T-cell (primary cell): ENCODE measurements around the gene PEAR1. TPM values are rescaled to one million over a fixed set of nuclear protein-coding genes. Genes with fewer than 3 reads are reported as not detected.

Experiments
- ATAC-seq, 4 experiments: fragments of 200-7000 bp in 3 of 4; fragments of 150-1000 bp in 1 of 4; cut with Tn5 transposase; replicated peaks in 1 of 4; 1 replicate in 3 of 4; 2 replicates in 1 of 4; pipeline ENCODE4 v1.10.0; 2021; ENCODE audit warnings: moderate library complexity in 3 of 4, mild to moderate bottlenecking in 2 of 4, moderate number of reproducible peaks in 1 of 4
- CTCF ChIA-PET, 2 donors: fragments of 300-600 bp; sonication (Branson Sonifier 250); formaldehyde crosslinking; loops; one replicate each; lab custom pipeline; 2022; ENCODE audit warnings: antibody characterized with exemption in 2 of 2; lab: Charles Lee
- POLR2A ChIA-PET, 2 donors: fragments of 300-600 bp; sonication (Branson Sonifier 250); formaldehyde crosslinking; loops; one replicate each; lab custom pipeline; 2022; ENCODE audit warnings: antibody characterized with exemption in 2 of 2; lab: Charles Lee
- DNase-seq, 35 experiments: peaks; one replicate each; pipeline versions ENCODE4 v3.0.0 to v3.0.0-alpha.2; 2013 to 2023
- H3K27ac ChIP-seq: one replicate; pipeline ENCODE4 v1.5.1; 2013; ENCODE audit warnings: low read length
- H3K27me3 ChIP-seq, 2 experiments: replicated peaks in 1 of 2; 1 replicate in 1 of 2; 2 replicates in 1 of 2; pipeline versions ENCODE4 v1.6.1 to v1.7.0; 2013; ENCODE audit warnings: low read length in 1 of 2, mixed read lengths in 1 of 2; ENCODE audit not compliant: control insufficient read depth in 2 of 2, insufficient read depth in 2 of 2; ENCODE audit errors: extremely low read depth in 1 of 2
- H3K36me3 ChIP-seq, 2 donors: 1 replicate in 1 of 2; 2 replicates in 1 of 2; pipeline versions ENCODE4 v1.6.1 to v1.7.0; 2013; ENCODE audit warnings: low read length in 1 of 2; ENCODE audit not compliant: control insufficient read depth in 2 of 2, insufficient read depth in 1 of 2; ENCODE audit errors: extremely low read depth in 1 of 2
- H3K4me1 ChIP-seq, 2 experiments: 1 replicate in 1 of 2; 2 replicates in 1 of 2; pipeline versions ENCODE4 v1.6.1 to v1.7.0; 2013; ENCODE audit warnings: low read length in 2 of 2, mixed read lengths in 1 of 2; ENCODE audit not compliant: insufficient read depth in 2 of 2, control insufficient read depth in 1 of 2; ENCODE audit errors: extremely low read depth in 1 of 2
- H3K4me3 ChIP-seq, 2 donors: 1 replicate in 1 of 2; 2 replicates in 1 of 2; pipeline versions ENCODE4 v1.5.1 to v1.7.0; 2013; ENCODE audit warnings: mild to moderate bottlenecking in 2 of 2, low read length in 1 of 2, moderate library complexity in 1 of 2; ENCODE audit not compliant: control insufficient read depth in 1 of 2; ENCODE audit errors: extremely low read depth in 1 of 2
- H3K9me3 ChIP-seq: 2 replicates; pipeline ENCODE4 v1.7.0; 2013
- H3K27ac Mint-ChIP-seq, 2 donors: one replicate each; pipeline ENCODE4 v1.8.0; 2020 to 2021; ENCODE audit warnings: mild to moderate bottlenecking in 2 of 2, mixed read lengths in 2 of 2
- H3K27me3 Mint-ChIP-seq, 2 donors: one replicate each; pipeline ENCODE4 v1.8.0; 2021 to 2022; ENCODE audit warnings: mixed read lengths in 2 of 2
- H3K36me3 Mint-ChIP-seq: one replicate; pipeline ENCODE4 v1.8.0; 2021; ENCODE audit warnings: mixed read lengths
- H3K4me1 Mint-ChIP-seq, 3 donors: one replicate each; pipeline ENCODE4 v1.8.0; 2020 to 2022; ENCODE audit warnings: mixed read lengths in 3 of 3, mild to moderate bottlenecking in 1 of 3
- H3K4me3 Mint-ChIP-seq, 3 donors: one replicate each; pipeline ENCODE4 v1.8.0; 2020 to 2022; ENCODE audit warnings: mild to moderate bottlenecking in 3 of 3, mixed read lengths in 3 of 3, moderate library complexity in 3 of 3
- H3K9me3 Mint-ChIP-seq, 3 donors: one replicate each; pipeline ENCODE4 v1.8.0; 2020 to 2022; ENCODE audit warnings: mixed read lengths in 3 of 3
- WGBS: methylation state at CpG from one replicate; pipeline ENCODE4 v1.1.5; 2013; ENCODE audit warnings: missing lambda C conversion rate; ENCODE audit not compliant: insufficient coverage; 5-methylcytosine and 5-hydroxymethylcytosine counted together
- total RNA-seq, 35 experiments: library from RNA in 6 of 35; stranded (reverse) in 6 of 35; fragments of 120-200 nt in 1 of 35; gene quantifications; one replicate each; pipeline versions ENCODE4 v1.2.1 to v1.2.4 and lab custom pipeline; 2013 to 2026

PEAR1 gene
- total RNA-seq, 5 donors from 2014 or later (not counting 1 experiment from before 2014, with no cell fraction given), result 0.09 to 0.67 (median 0.28) TPM

GRCh38 chr1:156906206-156906906, 12.8 kb downstream of the PEAR1 start:
- Mint-ChIP-seq H3K4me1 (no peaks in the 10 kb centered on the region), H3K27ac (no peak overlapping the region), H3K27me3 (peaks cover 4 to 21% of the 10 kb centered on the region in 2 donors), H3K4me3 (no peak overlapping the region), H3K36me3 (no peaks in the 10 kb centered on the region), H3K9me3 (no peaks in the 10 kb centered on the region)
- Histone ChIP-seq H3K9me3 (no peaks in the 10 kb centered on the region), H3K36me3 (no peaks in the 10 kb centered on the region), H3K27ac (no peak overlapping the region), H3K27me3 (peaks cover 0 to 51% of the 10 kb centered on the region in 2 experiments), H3K4me3 (no peak overlapping the region), H3K4me1 (peaks cover 0 to 6% of the 10 kb centered on the region in 2 experiments)
- ATAC-seq (no peak), DNase-seq (no peak)
- ChIA-PET POLR2A (no interaction called here), CTCF (no interaction called here)
- 97% methylated on average over 3 of the region's 16 CpGs for WGBS

DNA sequence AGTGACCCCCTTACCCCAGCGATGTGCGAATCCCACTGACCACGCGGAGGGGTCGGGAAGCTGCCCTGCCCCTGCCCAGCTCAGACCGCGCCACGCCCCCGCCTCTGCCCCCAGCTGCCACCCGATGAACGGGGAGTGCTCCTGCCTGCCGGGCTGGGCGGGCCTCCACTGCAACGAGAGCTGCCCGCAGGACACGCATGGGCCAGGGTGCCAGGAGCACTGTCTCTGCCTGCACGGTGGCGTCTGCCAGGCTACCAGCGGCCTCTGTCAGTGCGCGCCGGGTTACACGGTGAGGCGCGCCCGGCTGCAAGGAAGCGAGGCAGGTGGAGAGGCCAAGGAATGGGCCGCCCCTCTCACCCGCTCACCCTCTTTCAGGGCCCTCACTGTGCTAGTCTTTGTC, 15.0 kb downstream of the PEAR1 start:
- Histone ChIP-seq H3K4me1 (peaks cover 0 to 6% of the 10 kb centered on the region in 2 experiments), H3K27ac (no peak overlapping the region), H3K36me3 (no peaks in the 10 kb centered on the region), H3K27me3 (peaks cover 0 to 58% of the 10 kb centered on the region in 2 experiments), H3K4me3 (no peak overlapping the region), H3K9me3 (no peaks in the 10 kb centered on the region)
- ATAC-seq, result no peak
- ChIA-PET CTCF (no interaction called here), POLR2A (no interaction called here)
- H3K36me3 Mint-ChIP-seq, result no peaks in the 10 kb centered on the region
- 90% methylated on average over 23 of the region's 29 CpGs for WGBS
- peaks cover 7 to 22% of the 10 kb centered on the region in 2 donors for H3K27me3 Mint-ChIP-seq
- no peak overlapping the region for H3K27ac Mint-ChIP-seq
- no peaks in the 10 kb centered on the region for H3K4me1 Mint-ChIP-seq
- no peak overlapping the region for H3K4me3 Mint-ChIP-seq
- no peaks in the 10 kb centered on the region for H3K9me3 Mint-ChIP-seq
- no peak for DNase-seq

- peaks cover 0 to 6% of the 10 kb centered on the region in 2 experiments for H3K4me1 ChIP-seq
- no peaks in the 10 kb centered on the region for H3K9me3 ChIP-seq
- DNase-seq (no peak), ATAC-seq (no peak)
- Mint-ChIP-seq H3K27ac (no peak overlapping the region), H3K36me3 (no peaks in the 10 kb centered on the region), H3K27me3 (peaks cover 9 to 25% of the 10 kb centered on the region in 2 donors), H3K4me3 (no peak overlapping the region), H3K9me3 (no peaks in the 10 kb centered on the region), H3K4me1 (no peaks in the 10 kb centered on the region)
- CTCF ChIA-PET, result no interaction called here
- H3K4me3 ChIP-seq, result no peak overlapping the region
- H3K27me3 ChIP-seq, result peaks cover 0 to 62% of the 10 kb centered on the region in 2 experiments
- no peaks in the 10 kb centered on the region for H3K36me3 ChIP-seq
- no peak overlapping the region for H3K27ac ChIP-seq
- POLR2A ChIA-PET, result no interaction called here
- WGBS, result 83% methylated on average over 7 of the region's 10 CpGs
Observed at GRCh38 chr1:156908955-156909354, 15.4 kb downstream of the PEAR1 start.

DNA sequence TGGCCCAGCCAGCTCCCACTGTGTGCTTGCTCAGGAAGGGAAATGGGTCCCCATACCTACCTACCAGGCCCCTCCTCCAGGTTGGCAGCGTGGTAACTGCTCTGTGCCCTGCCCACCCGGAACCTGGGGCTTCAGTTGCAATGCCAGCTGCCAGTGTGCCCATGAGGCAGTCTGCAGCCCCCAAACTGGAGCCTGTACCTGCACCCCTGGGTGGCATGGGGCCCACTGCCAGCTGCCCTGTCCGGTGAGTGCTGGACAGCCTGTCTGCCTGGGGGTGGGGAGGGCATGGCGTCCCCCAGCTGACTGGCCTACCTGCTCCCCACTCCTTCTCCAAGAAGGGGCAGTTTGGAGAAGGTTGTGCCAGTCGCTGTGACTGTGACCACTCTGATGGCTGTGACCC, 16.2 kb downstream of the PEAR1 start:
- Mint-ChIP-seq H3K4me3 (no peak overlapping the region), H3K36me3 (no peaks in the 10 kb centered on the region), H3K27me3 (peaks cover 12 to 29% of the 10 kb centered on the region in 2 donors), H3K4me1 (no peaks in the 10 kb centered on the region), H3K27ac (no peak overlapping the region), H3K9me3 (no peaks in the 10 kb centered on the region)
- no peaks in the 10 kb centered on the region for H3K9me3 ChIP-seq
- POLR2A ChIA-PET, result no interaction called here
- no peaks in the 10 kb centered on the region for H3K36me3 ChIP-seq
- ATAC-seq (no peak), DNase-seq (no peak)
- no peak overlapping the region for H3K27ac ChIP-seq
- H3K4me1 ChIP-seq, result peaks cover 0 to 6% of the 10 kb centered on the region in 2 experiments
- no peak overlapping the region for H3K4me3 ChIP-seq
- CTCF ChIA-PET, result no interaction called here
- peaks cover 0 to 66% of the 10 kb centered on the region in 2 experiments for H3K27me3 ChIP-seq
- WGBS, result 40% methylated on average over 1 of the region's 5 CpGs

- Mint-ChIP-seq H3K9me3 (no peaks in the 10 kb centered on the region), H3K27me3 (peaks cover 14 to 35% of the 10 kb centered on the region in 2 donors), H3K4me3 (no peak overlapping the region), H3K27ac (no peak overlapping the region), H3K4me1 (no peaks in the 10 kb centered on the region), H3K36me3 (no peaks in the 10 kb centered on the region)
- no peak overlapping the region for H3K27ac ChIP-seq
- WGBS, result 78% methylated on average over 3 of the region's 18 CpGs
- ChIA-PET POLR2A (no interaction called here), CTCF (interaction anchor here in 1 of 2 donors (0.7 to 0.9 kb wide), 2 partner anchors 50 to 60 kb away, joined by 3 read pairs; no protein-coding TSS in a partner anchor)
- DNase-seq (peak in 31 of 35 experiments; percentile 18 to 76 (median 45)), ATAC-seq (peak; percentile 47 to 73 (median 60))
- H3K9me3 ChIP-seq, result no peaks in the 10 kb centered on the region
- H3K27me3 ChIP-seq, result peaks cover 0 to 68% of the 10 kb centered on the region in 2 experiments
- H3K4me3 ChIP-seq, result no peak overlapping the region
- peaks cover 0 to 6% of the 10 kb centered on the region in 2 experiments for H3K4me1 ChIP-seq
- no peaks in the 10 kb centered on the region for H3K36me3 ChIP-seq
Observed at GRCh38 chr1:156910309-156910782, 16.8 kb downstream of the PEAR1 start.

GRCh38 chr1:156911577-156912298, 18.2 kb downstream of the PEAR1 start:
- CTCF ChIA-PET, result no interaction called here
- Histone ChIP-seq H3K36me3 (no peaks in the 10 kb centered on the region), H3K27ac (no peak overlapping the region), H3K9me3 (no peaks in the 10 kb centered on the region), H3K4me1 (peaks cover 0 to 6% of the 10 kb centered on the region in 2 experiments), H3K27me3 (peaks cover 0 to 68% of the 10 kb centered on the region in 2 experiments), H3K4me3 (no peak overlapping the region)
- H3K36me3 Mint-ChIP-seq, result no peaks in the 10 kb centered on the region
- H3K27ac Mint-ChIP-seq, result no peak overlapping the region
- H3K4me3 Mint-ChIP-seq, result no peak overlapping the region
- no peaks in the 10 kb centered on the region for H3K9me3 Mint-ChIP-seq
- no peak for DNase-seq
- 100% methylated on average over 2 of the region's 6 CpGs for WGBS
- peaks cover 24 to 38% of the 10 kb centered on the region in 2 donors for H3K27me3 Mint-ChIP-seq
- no peaks in the 10 kb centered on the region for H3K4me1 Mint-ChIP-seq
- POLR2A ChIA-PET, result no interaction called here
- ATAC-seq, result no peak
